ENCODE results near the gene ATP11A. TPM values are rescaled to one million over a fixed set of nuclear protein-coding genes. Genes with fewer than 3 reads are reported as not detected.

Gene ATP11A
- total RNA-seq, 2 donors from 2014 or later: 122 to 140 TPM

DNA sequence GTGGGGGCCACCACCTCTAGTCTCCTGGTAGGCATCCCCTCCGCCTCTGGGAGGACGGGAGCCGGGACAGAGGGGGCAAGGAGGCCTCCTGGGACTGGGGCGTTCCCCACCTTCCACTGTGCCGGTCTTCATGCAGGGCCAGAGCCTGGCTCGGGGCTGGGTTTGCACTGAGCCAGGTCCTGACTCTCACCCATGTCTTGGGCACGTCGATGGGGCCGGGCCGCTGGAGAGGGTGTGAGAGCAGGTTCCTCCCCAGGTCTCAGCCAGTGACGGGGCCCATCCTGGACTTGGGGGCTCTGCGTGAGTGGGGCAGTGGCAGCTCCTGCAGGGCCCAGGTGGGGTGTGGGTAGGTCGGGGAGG, 26.6 kb downstream of the ATP11A start:
- Histone ChIP-seq H3K36me3 (ENCODE audit: control insufficient read depth, insufficient read depth, low read length) (peaks cover 4% of the 10 kb centered on the region), H3K27ac (ENCODE audit: low read depth, low read length) (no peak overlapping the region), H3K4me3 (ENCODE audit: low read length) (no peak overlapping the region), H3K9me3 (ENCODE audit: control insufficient read depth, low read length) (no peaks in the 10 kb centered on the region), H3K9ac (ENCODE audit: extremely low read depth, low read length, poor library complexity, severe bottlenecking) (no peak overlapping the region), H3K27me3 (ENCODE audit: control insufficient read depth, insufficient read depth, low read length, poor library complexity, severe bottlenecking) (no peaks in the 10 kb centered on the region), H3K4me1 (ENCODE audit: control insufficient read depth, insufficient read depth, low read length) (peaks cover 11% of the 10 kb centered on the region)
- 98 to 100% methylated on average over 2 to 13 of the region's 13 CpGs for WGBS, 2 experiments (ENCODE audit: insufficient coverage in 1 of 2, insufficient read length in 1 of 2)
- H3K4me3 Mint-ChIP-seq: no peak overlapping the region
- DNase-seq: peak; percentile 44
- H3K27ac Mint-ChIP-seq: no peak overlapping the region
- H3K4me1 Mint-ChIP-seq: peaks cover 53% of the 10 kb centered on the region
- H3K36me3 Mint-ChIP-seq (ENCODE audit: low read depth): peaks cover 20% of the 10 kb centered on the region
- H3K9me3 Mint-ChIP-seq: peaks cover 6% of the 10 kb centered on the region
- no peaks in the 10 kb centered on the region for H3K27me3 Mint-ChIP-seq (ENCODE audit: insufficient read depth)
- TF ChIP-seq, protein P1, sequence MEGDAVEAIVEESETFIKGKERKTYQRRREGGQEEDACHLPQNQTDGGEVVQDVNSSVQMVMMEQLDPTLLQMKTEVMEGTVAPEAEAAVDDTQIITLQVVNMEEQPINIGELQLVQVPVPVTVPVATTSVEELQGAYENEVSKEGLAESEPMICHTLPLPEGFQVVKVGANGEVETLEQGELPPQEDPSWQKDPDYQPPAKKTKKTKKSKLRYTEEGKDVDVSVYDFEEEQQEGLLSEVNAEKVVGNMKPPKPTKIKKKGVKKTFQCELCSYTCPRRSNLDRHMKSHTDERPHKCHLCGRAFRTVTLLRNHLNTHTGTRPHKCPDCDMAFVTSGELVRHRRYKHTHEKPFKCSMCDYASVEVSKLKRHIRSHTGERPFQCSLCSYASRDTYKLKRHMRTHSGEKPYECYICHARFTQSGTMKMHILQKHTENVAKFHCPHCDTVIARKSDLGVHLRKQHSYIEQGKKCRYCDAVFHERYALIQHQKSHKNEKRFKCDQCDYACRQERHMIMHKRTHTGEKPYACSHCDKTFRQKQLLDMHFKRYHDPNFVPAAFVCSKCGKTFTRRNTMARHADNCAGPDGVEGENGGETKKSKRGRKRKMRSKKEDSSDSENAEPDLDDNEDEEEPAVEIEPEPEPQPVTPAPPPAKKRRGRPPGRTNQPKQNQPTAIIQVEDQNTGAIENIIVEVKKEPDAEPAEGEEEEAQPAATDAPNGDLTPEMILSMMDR (conservative IDR thresholded peaks at IDR 0.05): no peak

DNA sequence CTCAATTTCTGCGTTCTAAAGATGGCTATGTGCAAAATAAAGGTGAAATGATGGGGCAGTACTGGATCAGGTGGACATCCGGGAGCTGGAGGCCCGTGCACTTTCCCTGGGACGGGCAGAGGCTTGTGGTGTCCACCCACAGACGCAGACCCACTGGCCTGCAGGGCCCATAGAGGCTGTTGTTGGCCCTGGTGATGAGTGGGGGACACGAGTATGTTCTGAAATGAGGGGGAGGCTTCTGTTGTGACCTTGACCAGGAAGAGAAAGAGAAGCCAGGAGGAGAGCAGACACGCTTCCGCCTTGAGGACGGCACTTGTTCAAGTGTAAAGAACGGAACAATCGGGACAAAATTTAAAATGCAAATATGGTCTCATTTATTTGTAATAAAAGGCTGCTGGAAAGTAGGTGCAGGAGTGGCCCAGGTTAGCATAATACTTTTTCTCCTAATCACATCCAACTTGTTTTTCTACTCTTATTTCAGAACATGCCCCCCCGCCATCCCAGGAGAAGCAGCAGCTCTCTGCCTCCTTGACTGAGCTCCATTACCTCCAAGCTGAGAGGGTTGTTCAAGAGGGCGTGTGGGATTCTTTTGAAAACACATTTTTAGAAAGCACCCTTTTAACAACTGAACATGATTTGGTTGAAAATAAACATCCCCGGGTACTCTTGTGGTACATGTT, 27.1 kb downstream of the ATP11A start:
- peak; percentile 36 for DNase-seq
- Mint-ChIP-seq H3K27ac (peak overlapping the region; percentile 22), H3K27me3 (ENCODE audit: insufficient read depth) (no peaks in the 10 kb centered on the region), H3K9me3 (peaks cover 6% of the 10 kb centered on the region), H3K4me3 (no peak overlapping the region), H3K4me1 (peaks cover 54% of the 10 kb centered on the region), H3K36me3 (ENCODE audit: low read depth) (peaks cover 25% of the 10 kb centered on the region)
- no peak overlapping the region for H3K4me3 ChIP-seq (ENCODE audit: low read length)
- H3K9ac ChIP-seq (ENCODE audit: extremely low read depth, low read length, poor library complexity, severe bottlenecking): no peak overlapping the region
- TF ChIP-seq, protein P1 (conservative IDR thresholded peaks at IDR 0.05): no peak
- peaks cover 4% of the 10 kb centered on the region for H3K36me3 ChIP-seq (ENCODE audit: control insufficient read depth, insufficient read depth, low read length)
- no peaks in the 10 kb centered on the region for H3K27me3 ChIP-seq (ENCODE audit: control insufficient read depth, insufficient read depth, low read length, poor library complexity, severe bottlenecking)
- H3K4me1 ChIP-seq (ENCODE audit: control insufficient read depth, insufficient read depth, low read length): peaks cover 11% of the 10 kb centered on the region
- no peaks in the 10 kb centered on the region for H3K9me3 ChIP-seq (ENCODE audit: control insufficient read depth, low read length)
- no peak overlapping the region for H3K27ac ChIP-seq (ENCODE audit: low read depth, low read length)
- 97 to 99% methylated on average over 10 to 13 of the region's 14 CpGs for WGBS, 2 experiments (ENCODE audit: insufficient coverage in 1 of 2, insufficient read length in 1 of 2)

- Mint-ChIP-seq H3K4me1 (peaks cover 52% of the 10 kb centered on the region), H3K27me3 (ENCODE audit: insufficient read depth) (no peaks in the 10 kb centered on the region), H3K36me3 (ENCODE audit: low read depth) (peaks cover 23% of the 10 kb centered on the region), H3K4me3 (no peak overlapping the region), H3K9me3 (peaks cover 6% of the 10 kb centered on the region), H3K27ac (no peak overlapping the region)
- Histone ChIP-seq H3K4me3 (ENCODE audit: low read length) (no peak overlapping the region), H3K4me1 (ENCODE audit: control insufficient read depth, insufficient read depth, low read length) (peaks cover 7% of the 10 kb centered on the region), H3K36me3 (ENCODE audit: control insufficient read depth, insufficient read depth, low read length) (peaks cover 4% of the 10 kb centered on the region), H3K9ac (ENCODE audit: extremely low read depth, low read length, poor library complexity, severe bottlenecking) (no peak overlapping the region), H3K9me3 (ENCODE audit: control insufficient read depth, low read length) (no peaks in the 10 kb centered on the region), H3K27ac (ENCODE audit: low read depth, low read length) (no peak overlapping the region), H3K27me3 (ENCODE audit: control insufficient read depth, insufficient read depth, low read length, poor library complexity, severe bottlenecking) (no peaks in the 10 kb centered on the region)
- 95 to 97% methylated on average over 9 of the region's 9 CpGs for WGBS, 2 experiments (ENCODE audit: insufficient coverage in 1 of 2, insufficient read length in 1 of 2)
- DNase-seq: no peak
- TF ChIP-seq, protein P1 (conservative IDR thresholded peaks at IDR 0.05): no peak
Measured at GRCh38 chr13:112718318-112718717, 28.5 kb downstream of the ATP11A start.

Measured in endodermal cell (in vitro differentiated cells).